Natural killer cell (primary cell): ENCODE measurements around the gene NDUFC2. TPM values are rescaled to one million over a fixed set of nuclear protein-coding genes. Genes with fewer than 3 reads are reported as not detected.
"Not testable (repeated sequence)": the region's sequence is repeated elsewhere in the genome, so short reads cannot be mapped to it uniquely, and the experiment has no call there.

Experiments used
- ATAC-seq, 3 donors: fragments of 150-1000 bp in 2 of 3; fragments of 200-7000 bp in 1 of 3; cut with Tn5 transposase; 1 replicate in 1 of 3; 2 replicates in 2 of 3; pipeline ENCODE4 v1.10.0; 2021; ENCODE audit warnings: mild to moderate bottlenecking in 2 of 3, moderate library complexity in 2 of 3
- DNase-seq, 2 donors: peaks; one replicate each; pipeline versions ENCODE4 v3.0.0 to v3.0.0-alpha.2; 2013 to 2021; ENCODE audit warnings: mixed read lengths in 1 of 2
- H3K27ac ChIP-seq: one replicate; pipeline ENCODE4 v1.5.1; 2013; ENCODE audit warnings: mild to moderate bottlenecking, low read length
- H3K27me3 ChIP-seq: one replicate; pipeline ENCODE4 v1.6.1; 2013; ENCODE audit warnings: low read length; ENCODE audit not compliant: control insufficient read depth, insufficient read depth
- H3K36me3 ChIP-seq: one replicate; pipeline ENCODE4 v1.6.1; 2013; ENCODE audit warnings: low read length; ENCODE audit not compliant: control insufficient read depth, insufficient read depth
- H3K4me1 ChIP-seq: one replicate; pipeline ENCODE4 v1.6.1; 2013; ENCODE audit warnings: low read length; ENCODE audit not compliant: control insufficient read depth, insufficient read depth
- H3K4me3 ChIP-seq: one replicate; pipeline ENCODE4 v1.5.1; 2013; ENCODE audit warnings: low read length
- H3K9me3 ChIP-seq: one replicate; pipeline ENCODE4 v1.6.1; 2013; ENCODE audit warnings: low read length; ENCODE audit not compliant: control insufficient read depth, insufficient read depth
- H3K27ac Mint-ChIP-seq, 2 donors: one replicate each; pipeline ENCODE4 v1.8.0; 2022; ENCODE audit warnings: mild to moderate bottlenecking in 2 of 2, mixed read lengths in 2 of 2, moderate library complexity in 1 of 2
- H3K27me3 Mint-ChIP-seq, 2 donors: one replicate each; pipeline ENCODE4 v1.8.0; 2022; ENCODE audit warnings: low read depth in 2 of 2, mixed read lengths in 2 of 2
- H3K36me3 Mint-ChIP-seq: one replicate; pipeline ENCODE4 v1.8.0; 2022; ENCODE audit warnings: mixed read lengths
- H3K4me1 Mint-ChIP-seq, 2 donors: one replicate each; pipeline ENCODE4 v1.8.0; 2022; ENCODE audit warnings: mixed read lengths in 2 of 2
- H3K4me3 Mint-ChIP-seq: one replicate; pipeline ENCODE4 v1.8.0; 2022; ENCODE audit warnings: mild to moderate bottlenecking, moderate library complexity, mixed read lengths
- H3K9me3 Mint-ChIP-seq, 2 donors: one replicate each; pipeline ENCODE4 v1.8.0; 2022; ENCODE audit warnings: mixed read lengths in 2 of 2
- WGBS: methylation state at CpG from one replicate; pipeline ENCODE4 v1.1.7; 2013; ENCODE audit warnings: missing lambda C conversion rate; ENCODE audit not compliant: insufficient coverage; 5-methylcytosine and 5-hydroxymethylcytosine counted together
- intact Hi-C: fragments of 100-400 bp; cut with micrococcal nuclease; formaldehyde crosslinking; loops from one replicate; pipeline ENCODE4 v1.14.2; 2022
- total RNA-seq, 4 donors: library from RNA; stranded (reverse); fragments of 120-200 nt in 1 of 4; gene quantifications; one replicate each; pipeline versions ENCODE4 v1.2.3 to v1.2.4, GENCODE V29; 2013 to 2022
- TF ChIP-seq, protein P1 (sequence below): fragments of 200-600 bp; IDR thresholded peaks from one replicate; pipeline ENCODE4 v1.8.0; 2022; ENCODE audit warnings: antibody characterized with exemption

The NDUFC2 gene
- total RNA-seq, 3 donors from 2014 or later (not counting 1 experiment from before 2014, with no cell fraction given): 51.8 to 75.4 (median 60.2) TPM

DNA sequence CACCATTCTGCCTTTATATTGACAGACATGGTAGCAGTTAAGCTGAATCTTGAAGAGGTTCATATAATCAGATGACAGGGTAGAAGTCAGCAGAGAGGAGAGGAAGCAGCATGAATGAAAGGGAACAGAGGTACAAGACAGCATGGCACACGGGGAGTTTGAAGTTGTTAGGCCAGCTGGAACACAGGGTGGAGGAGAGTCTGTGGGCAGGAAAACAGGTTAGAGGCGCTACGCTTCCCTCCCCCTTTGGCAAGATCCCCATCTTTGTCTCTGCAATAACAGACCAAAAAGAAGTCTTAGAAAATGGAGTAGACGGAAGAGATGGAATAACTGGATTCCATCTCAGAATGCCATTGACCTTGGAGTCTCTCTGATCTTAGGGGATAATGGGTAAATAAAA is 20.0 kb upstream of the NDUFC2 start:
- peaks cover 23% of the 10 kb centered on the region for H3K36me3 Mint-ChIP-seq
- no peaks in the 10 kb centered on the region for H3K27me3 ChIP-seq
- intact Hi-C loops: no loop called here
- no peak overlapping the region for H3K27ac Mint-ChIP-seq
- H3K27me3 Mint-ChIP-seq: no peaks in the 10 kb centered on the region
- H3K9me3 Mint-ChIP-seq: no peaks in the 10 kb centered on the region
- H3K9me3 ChIP-seq: no peaks in the 10 kb centered on the region
- ATAC-seq (no peak), DNase-seq (no peak)
- 93% methylated on average over 2 of the region's 4 CpGs for WGBS
- no peaks in the 10 kb centered on the region for H3K4me1 Mint-ChIP-seq
- peaks cover 25% of the 10 kb centered on the region for H3K36me3 ChIP-seq
- H3K4me3 ChIP-seq: no peak overlapping the region
- TF ChIP-seq, protein P1, sequence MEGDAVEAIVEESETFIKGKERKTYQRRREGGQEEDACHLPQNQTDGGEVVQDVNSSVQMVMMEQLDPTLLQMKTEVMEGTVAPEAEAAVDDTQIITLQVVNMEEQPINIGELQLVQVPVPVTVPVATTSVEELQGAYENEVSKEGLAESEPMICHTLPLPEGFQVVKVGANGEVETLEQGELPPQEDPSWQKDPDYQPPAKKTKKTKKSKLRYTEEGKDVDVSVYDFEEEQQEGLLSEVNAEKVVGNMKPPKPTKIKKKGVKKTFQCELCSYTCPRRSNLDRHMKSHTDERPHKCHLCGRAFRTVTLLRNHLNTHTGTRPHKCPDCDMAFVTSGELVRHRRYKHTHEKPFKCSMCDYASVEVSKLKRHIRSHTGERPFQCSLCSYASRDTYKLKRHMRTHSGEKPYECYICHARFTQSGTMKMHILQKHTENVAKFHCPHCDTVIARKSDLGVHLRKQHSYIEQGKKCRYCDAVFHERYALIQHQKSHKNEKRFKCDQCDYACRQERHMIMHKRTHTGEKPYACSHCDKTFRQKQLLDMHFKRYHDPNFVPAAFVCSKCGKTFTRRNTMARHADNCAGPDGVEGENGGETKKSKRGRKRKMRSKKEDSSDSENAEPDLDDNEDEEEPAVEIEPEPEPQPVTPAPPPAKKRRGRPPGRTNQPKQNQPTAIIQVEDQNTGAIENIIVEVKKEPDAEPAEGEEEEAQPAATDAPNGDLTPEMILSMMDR: no peak
- H3K27ac ChIP-seq: no peak overlapping the region
- H3K4me1 ChIP-seq: no peaks in the 10 kb centered on the region
- H3K4me3 Mint-ChIP-seq: no peak overlapping the region

DNA sequence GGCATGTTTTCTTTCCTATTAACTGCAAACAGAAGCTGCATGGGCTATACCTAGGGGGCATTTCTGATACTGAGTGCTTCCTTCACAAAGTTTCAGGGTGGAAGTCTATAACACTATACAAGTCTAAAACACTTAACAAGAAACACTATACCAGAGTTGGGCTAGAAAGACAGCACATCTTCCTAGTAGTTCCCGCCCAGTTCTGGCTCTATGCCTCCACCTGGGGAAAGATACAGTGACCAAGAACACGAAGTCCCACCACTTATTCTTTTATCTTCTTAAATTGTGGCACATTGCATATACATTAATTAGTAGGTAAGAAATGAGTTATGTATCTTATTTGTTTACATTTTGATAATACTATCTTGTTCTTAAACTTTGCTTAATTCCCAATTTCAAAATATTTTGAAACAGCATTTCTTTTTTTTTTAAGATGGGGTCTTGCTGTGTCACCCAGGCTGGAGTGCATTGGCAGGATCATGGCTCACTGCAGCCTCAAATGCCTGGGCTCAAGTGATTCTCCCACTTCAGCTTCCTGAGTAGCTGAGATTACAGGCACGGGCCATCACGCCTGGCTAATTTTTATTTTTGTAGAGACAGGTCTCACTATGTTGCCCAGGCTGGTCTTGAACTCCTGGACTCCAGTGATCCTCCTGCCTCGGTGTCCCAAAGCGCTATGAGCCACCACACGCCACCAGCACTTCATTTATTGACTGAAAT is 18.2 kb upstream of the NDUFC2 start:
- Mint-ChIP-seq H3K4me3 (no peak overlapping the region), H3K27ac (no peak overlapping the region), H3K36me3 (peaks cover 16% of the 10 kb centered on the region), H3K27me3 (no peaks in the 10 kb centered on the region), H3K4me1 (no peaks in the 10 kb centered on the region), H3K9me3 (no peaks in the 10 kb centered on the region)
- Histone ChIP-seq H3K9me3 (no peaks in the 10 kb centered on the region), H3K36me3 (peaks cover 26% of the 10 kb centered on the region), H3K27me3 (no peaks in the 10 kb centered on the region), H3K4me1 (no peaks in the 10 kb centered on the region), H3K4me3 (no peak overlapping the region), H3K27ac (no peak overlapping the region)
- no peak for ATAC-seq
- WGBS: 99% methylated on average over 6 of the region's 7 CpGs
- intact Hi-C loops: no loop called here
- no peak for DNase-seq
- TF ChIP-seq, protein P1: no peak

DNA sequence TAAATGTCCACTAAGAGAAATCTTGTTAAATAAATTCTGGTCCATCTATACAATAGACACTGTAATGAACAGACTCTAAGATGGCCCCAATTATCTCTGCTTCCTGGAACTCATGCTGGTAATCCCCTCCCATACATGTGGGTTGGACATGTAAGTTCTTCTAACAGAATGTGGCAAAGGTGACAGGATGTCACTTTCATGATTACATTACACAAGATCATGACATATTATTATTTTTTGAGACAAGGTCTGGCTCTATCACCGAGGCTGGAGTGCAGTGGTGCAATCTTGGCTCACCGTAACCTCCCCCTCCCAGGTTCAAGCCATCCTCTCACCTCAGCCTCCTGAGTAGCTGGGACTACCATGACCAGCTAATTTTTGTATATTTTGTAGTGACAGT is 14.6 kb upstream of the NDUFC2 start:
- Histone ChIP-seq H3K36me3 (peaks cover 10% of the 10 kb centered on the region), H3K27me3 (no peaks in the 10 kb centered on the region), H3K27ac (no peak overlapping the region), H3K4me3 (no peak overlapping the region), H3K4me1 (no peaks in the 10 kb centered on the region), H3K9me3 (no peaks in the 10 kb centered on the region)
- ATAC-seq: peak; percentile 65 to 75 (median 73)
- WGBS: 62% methylated on average over 2 of the region's 2 CpGs
- no peaks in the 10 kb centered on the region for H3K9me3 Mint-ChIP-seq
- no peak overlapping the region for H3K27ac Mint-ChIP-seq
- intact Hi-C loops: no loop called here
- TF ChIP-seq, protein P1: no peak
- DNase-seq: peak in 1 of 2 donors; percentile 28
- peaks cover 5% of the 10 kb centered on the region for H3K36me3 Mint-ChIP-seq
- no peaks in the 10 kb centered on the region for H3K27me3 Mint-ChIP-seq
- H3K4me1 Mint-ChIP-seq: no peaks in the 10 kb centered on the region
- H3K4me3 Mint-ChIP-seq: no peak overlapping the region

DNA sequence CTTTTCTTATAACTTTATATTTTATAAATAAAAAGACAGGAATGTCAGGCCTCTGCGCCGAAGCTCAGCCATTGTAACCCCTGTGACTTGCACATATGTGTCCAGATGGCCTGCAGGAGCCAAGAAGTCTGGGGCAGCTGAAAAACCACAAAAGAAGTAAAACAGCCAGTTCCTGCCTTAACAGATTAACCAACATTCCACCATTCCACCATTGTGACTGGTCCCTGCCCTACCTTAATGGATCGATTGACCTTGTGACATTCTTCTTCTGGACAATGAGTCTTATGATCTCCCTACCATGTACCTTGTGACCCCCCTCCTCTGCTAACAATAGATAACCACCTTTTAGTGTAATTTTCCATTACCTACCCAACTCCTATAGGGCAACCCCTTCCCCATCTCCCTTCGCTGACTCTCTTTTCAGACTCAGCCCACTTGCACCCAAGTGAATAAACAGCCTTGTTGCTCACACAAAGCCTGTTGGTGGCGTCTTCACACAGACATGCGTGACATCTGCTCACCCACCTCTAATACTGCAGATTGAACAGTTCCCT is 6.9 kb upstream of the NDUFC2 start:
- H3K4me1 Mint-ChIP-seq, H3K27ac Mint-ChIP-seq, H3K4me1 ChIP-seq, DNase-seq, intact Hi-C loops, H3K27me3 Mint-ChIP-seq, H3K36me3 Mint-ChIP-seq, ATAC-seq, H3K9me3 ChIP-seq, H3K4me3 Mint-ChIP-seq, H3K36me3 ChIP-seq, H3K27ac ChIP-seq, H3K9me3 Mint-ChIP-seq, H3K4me3 ChIP-seq, H3K27me3 ChIP-seq: not testable (repeated sequence)
- 91% methylated on average over 6 of the region's 6 CpGs for WGBS
